Retinal pigment epithelial cell (primary cell): ENCODE results near the gene SIL1.

ENCODE experiments used
- DNase-seq: peaks from one replicate; pipeline ENCODE4 v3.0.0-alpha.2; 2010; ENCODE audit warnings: low read depth
- H3K4me3 ChIP-seq: 2 replicates; pipeline ENCODE4 v1.5.1; 2011; ENCODE audit warnings: mild to moderate bottlenecking, low read length, control low read depth, moderate library complexity
- CTCF ChIP-seq: conservative IDR thresholded peaks from 2 replicates; pipeline ENCODE4 v1.5.1; 2011; ENCODE audit warnings: low read depth, low read length, control low read depth, inconsistent platforms

Gene SIL1

DNA sequence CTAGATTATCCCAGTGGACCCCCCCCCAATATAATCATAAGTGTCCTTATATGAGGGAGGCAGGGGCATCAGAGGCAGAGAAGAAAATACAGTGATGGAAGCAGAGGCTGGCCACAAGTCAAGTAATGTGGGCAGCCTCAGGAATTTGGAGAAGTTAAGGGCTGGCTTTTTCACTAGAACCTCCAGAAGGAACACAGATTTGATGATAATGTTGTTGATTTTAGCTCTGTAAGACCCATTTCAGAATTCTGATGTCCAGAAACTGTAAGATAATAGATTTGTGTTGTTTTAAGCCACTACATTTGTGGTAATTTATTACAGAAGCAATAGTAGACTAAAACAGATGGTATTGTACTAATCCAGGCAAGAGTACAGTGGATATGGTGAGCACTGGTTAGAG is 286.7 kb downstream of the SIL1 start:
- H3K4me3 ChIP-seq, result no peak overlapping the region
- DNase-seq, result no peak
- TF ChIP-seq CTCF, result no peak

GRCh38 chr5:138910546-138911185 is 287.5 kb downstream of the SIL1 start:
- no peak overlapping the region for H3K4me3 ChIP-seq
- TF ChIP-seq CTCF, result no peak
- DNase-seq, result no peak

DNA sequence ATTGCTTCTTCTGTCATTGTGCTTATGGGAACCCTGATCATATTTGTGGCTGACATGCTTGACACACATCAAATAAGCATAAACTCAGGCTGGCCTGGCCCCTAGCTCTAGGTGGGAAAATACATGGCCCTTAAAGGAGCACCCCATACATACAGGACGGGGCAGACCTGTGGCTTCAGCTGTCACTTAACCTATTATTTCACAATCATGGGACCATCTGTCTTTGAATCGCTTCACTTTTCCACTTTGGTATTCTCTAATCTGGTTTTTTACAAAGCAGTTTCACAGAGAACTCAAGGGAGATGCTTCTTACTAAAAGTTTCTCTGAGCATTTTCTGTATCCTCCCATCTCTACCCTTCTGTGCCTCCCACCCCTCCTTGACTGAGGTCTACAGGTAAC is 288.4 kb downstream of the SIL1 start:
- no peak overlapping the region for H3K4me3 ChIP-seq
- TF ChIP-seq CTCF, result no peak
- no peak for DNase-seq

GRCh38 chr5:138905541-138905940 is 292.6 kb downstream of the SIL1 start:
- no peak for DNase-seq
- no peak overlapping the region for H3K4me3 ChIP-seq
- TF ChIP-seq CTCF, result no peak

- peak; percentile 25 for DNase-seq
- no peak for TF ChIP-seq CTCF
Observed at GRCh38 chr5:138903130-138903775, 294.9 kb downstream of the SIL1 start.

GRCh38 chr5:138901716-138902115 is 296.5 kb downstream of the SIL1 start:
- no peak for DNase-seq
- no peak for TF ChIP-seq CTCF
- H3K4me3 ChIP-seq, result no peak overlapping the region

More at GRCh38 chr5:138903130-138903775, 294.9 kb downstream of the SIL1 start:
- H3K4me3 ChIP-seq, result no peak overlapping the region
